Skeletal muscle tissue (tissue), 4 donors: ENCODE measurements around the gene ANLN. TPM values are rescaled to one million over a fixed set of nuclear protein-coding genes. Genes with fewer than 3 reads are reported as not detected.
A peak's percentile ranks its signal among the peaks of the same experiment; 100 is the strongest.
"Not testable (repeated sequence)": the region's sequence is repeated elsewhere in the genome, so short reads cannot be mapped to it uniquely, and the experiment has no call there.

Source experiments
- H3K27ac ChIP-seq: one replicate; pipeline ENCODE4 v1.7.0; 2013; ENCODE audit warnings: mild to moderate bottlenecking, low read depth, low read length, inconsistent platforms
- H3K27me3 ChIP-seq, 3 donors: one replicate each; pipeline ENCODE4 v1.7.0; 2013; ENCODE audit warnings: low read length in 3 of 3; ENCODE audit not compliant: control insufficient read depth in 3 of 3, insufficient read depth in 3 of 3
- H3K36me3 ChIP-seq, 3 donors: one replicate each; pipeline ENCODE4 v1.7.0; 2013; ENCODE audit warnings: low read length in 3 of 3; ENCODE audit not compliant: control insufficient read depth in 3 of 3, insufficient read depth in 3 of 3
- H3K4me1 ChIP-seq, 3 donors: one replicate each; pipeline ENCODE4 v1.7.0; 2013; ENCODE audit warnings: low read length in 3 of 3, mild to moderate bottlenecking in 3 of 3; ENCODE audit not compliant: control insufficient read depth in 3 of 3, insufficient read depth in 3 of 3
- H3K4me3 ChIP-seq, 3 donors: one replicate each; pipeline ENCODE4 v1.7.0; 2013; ENCODE audit warnings: low read length in 3 of 3
- H3K9ac ChIP-seq, 3 donors: one replicate each; pipeline ENCODE4 v1.7.0; 2013; ENCODE audit warnings: low read length in 3 of 3, mild to moderate bottlenecking in 3 of 3, moderate library complexity in 2 of 3, low read depth in 1 of 3
- H3K9me3 ChIP-seq, 3 donors: one replicate each; pipeline ENCODE4 v1.7.0; 2013; ENCODE audit warnings: low read length in 3 of 3; ENCODE audit not compliant: control insufficient read depth in 3 of 3
- total RNA-seq: library from RNA; depleted of rRNA; stranded (reverse); fragments of >200 nt; gene quantifications from one replicate; pipeline ENCODE4 v1.2.3, GENCODE V29; 2014
- donor health status: Osteomylitis.

ANLN gene
- total RNA-seq, 1 donor from 2014 or later = 9.9 TPM

DNA sequence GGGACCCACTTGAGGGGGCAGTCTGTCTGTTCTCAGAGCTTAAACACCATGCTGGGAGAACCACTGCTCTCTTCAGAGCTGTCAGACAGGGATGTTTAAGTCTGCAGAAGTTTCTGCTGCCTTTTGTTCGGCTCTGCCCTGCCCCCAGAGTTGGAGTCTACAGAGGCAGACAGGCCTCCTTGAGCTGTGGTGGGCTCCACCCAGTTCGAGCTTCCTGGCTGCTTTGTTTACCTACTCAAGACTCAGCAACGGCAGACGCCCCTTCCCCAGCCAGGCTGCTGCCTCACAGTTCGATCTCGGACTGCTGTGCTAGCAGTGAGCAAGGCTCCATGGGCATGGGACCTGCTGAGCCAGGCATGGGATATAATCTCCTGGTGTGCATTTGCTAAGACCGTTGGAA is 11.1 kb upstream of the ANLN start:
- not testable (repeated sequence) for H3K36me3 ChIP-seq, H3K9ac ChIP-seq, H3K27me3 ChIP-seq, H3K4me3 ChIP-seq, H3K27ac ChIP-seq, H3K9me3 ChIP-seq, H3K4me1 ChIP-seq

DNA sequence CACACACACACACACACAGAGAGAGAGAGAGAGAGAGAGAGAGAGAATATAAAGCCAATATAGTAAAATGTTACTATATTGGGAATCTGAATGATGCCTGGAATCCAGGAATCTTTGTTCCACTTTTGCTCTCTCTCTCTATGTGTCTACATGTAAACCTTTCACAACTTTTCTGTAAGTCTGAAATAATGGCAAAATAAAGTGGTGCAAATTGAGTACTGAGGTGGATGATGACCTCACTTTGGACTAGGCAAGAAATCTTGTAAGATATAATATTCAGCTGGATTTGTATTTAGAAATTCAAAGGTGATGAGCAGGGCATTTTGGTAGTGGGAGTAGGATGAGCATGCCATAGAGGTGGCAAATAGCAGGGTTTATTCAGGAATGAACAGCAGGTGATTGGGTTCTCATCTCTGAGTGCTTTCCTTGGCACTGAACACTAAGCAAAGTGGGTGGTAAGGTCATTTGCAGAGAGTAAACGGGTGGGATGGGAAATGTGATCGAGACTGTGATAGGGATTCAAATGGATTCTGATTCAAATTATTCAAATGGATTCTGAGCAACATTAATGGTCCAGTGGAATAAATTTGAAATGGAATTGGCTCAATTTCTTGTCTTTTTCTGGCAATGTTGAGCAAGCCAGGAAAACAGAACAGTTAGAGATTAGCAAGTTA is 9.7 kb upstream of the ANLN start:
- no peaks in the 10 kb centered on the region for H3K9me3 ChIP-seq
- no peak overlapping the region for H3K4me3 ChIP-seq
- no peak overlapping the region for H3K9ac ChIP-seq
- H3K27me3 ChIP-seq = no peaks in the 10 kb centered on the region
- no peaks in the 10 kb centered on the region for H3K4me1 ChIP-seq
- H3K36me3 ChIP-seq = no peaks in the 10 kb centered on the region
- no peak overlapping the region for H3K27ac ChIP-seq

DNA sequence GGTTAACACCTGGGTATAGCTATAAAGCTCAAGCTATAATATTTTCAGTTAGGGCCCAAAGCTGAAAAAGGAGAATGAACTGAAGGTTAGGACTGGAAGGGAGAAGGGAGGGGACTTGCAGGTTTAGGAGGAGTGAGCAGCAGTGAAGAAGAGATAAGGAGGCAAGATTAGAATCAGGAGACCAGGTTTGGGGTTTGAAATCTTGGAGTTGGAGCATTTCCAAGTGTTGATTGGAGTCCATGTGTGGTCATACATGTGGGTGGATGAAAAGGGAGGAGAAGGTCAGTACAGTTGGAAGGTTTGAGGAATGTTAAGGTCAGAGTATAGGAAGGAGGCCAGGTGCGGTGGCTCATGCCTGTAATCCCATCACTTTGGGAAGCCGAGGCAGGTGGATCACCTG is 8.6 kb upstream of the ANLN start:
- no peaks in the 10 kb centered on the region for H3K9me3 ChIP-seq
- no peak overlapping the region for H3K9ac ChIP-seq
- H3K27me3 ChIP-seq = no peaks in the 10 kb centered on the region
- no peak overlapping the region for H3K4me3 ChIP-seq
- H3K36me3 ChIP-seq = no peaks in the 10 kb centered on the region
- H3K4me1 ChIP-seq = no peaks in the 10 kb centered on the region
- no peak overlapping the region for H3K27ac ChIP-seq

DNA sequence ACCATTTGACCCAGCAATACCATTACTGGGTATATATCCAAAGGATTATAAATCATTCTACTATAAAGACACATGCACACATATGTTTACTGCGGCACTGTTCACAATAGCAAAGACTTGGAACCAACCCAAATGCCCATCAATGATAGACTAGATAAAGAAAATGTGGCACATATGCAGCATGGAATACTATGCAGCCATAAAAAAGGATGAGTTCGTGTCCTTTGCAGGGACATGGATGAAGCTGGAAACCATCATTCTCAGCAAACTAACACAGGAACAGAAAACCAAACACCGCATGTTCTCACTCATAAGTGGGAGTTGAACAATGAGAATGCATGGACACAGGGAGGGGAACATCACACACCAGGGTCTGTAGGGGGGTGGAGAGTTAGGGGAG is 6.4 kb upstream of the ANLN start:
- not testable (repeated sequence) for H3K27ac ChIP-seq, H3K9me3 ChIP-seq, H3K4me3 ChIP-seq, H3K27me3 ChIP-seq, H3K4me1 ChIP-seq, H3K9ac ChIP-seq, H3K36me3 ChIP-seq

DNA sequence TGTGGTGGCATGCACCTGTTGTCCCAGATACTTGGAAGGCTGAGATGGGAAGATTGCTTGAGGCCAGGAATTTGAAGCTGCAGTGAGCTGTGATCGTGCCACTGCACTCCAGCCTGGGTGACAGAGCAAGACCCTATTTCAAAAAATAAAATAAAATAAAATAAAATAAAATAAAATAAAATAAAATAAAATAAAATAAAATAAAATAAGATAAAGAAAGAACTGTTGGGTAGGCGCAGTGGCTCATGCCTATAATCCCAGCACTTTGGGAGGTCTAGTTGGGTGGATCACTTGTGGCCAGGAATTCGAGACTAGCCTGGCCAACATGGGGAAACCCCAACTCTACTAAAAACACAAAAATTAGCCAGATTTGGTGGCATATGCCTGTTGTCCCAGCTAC is 4.0 kb upstream of the ANLN start:
- not testable (repeated sequence) for H3K4me3 ChIP-seq, H3K27ac ChIP-seq, H3K27me3 ChIP-seq, H3K9me3 ChIP-seq, H3K36me3 ChIP-seq, H3K9ac ChIP-seq
- H3K4me1 ChIP-seq = peaks cover 10% of the 10 kb centered on the region in 3 donors

DNA sequence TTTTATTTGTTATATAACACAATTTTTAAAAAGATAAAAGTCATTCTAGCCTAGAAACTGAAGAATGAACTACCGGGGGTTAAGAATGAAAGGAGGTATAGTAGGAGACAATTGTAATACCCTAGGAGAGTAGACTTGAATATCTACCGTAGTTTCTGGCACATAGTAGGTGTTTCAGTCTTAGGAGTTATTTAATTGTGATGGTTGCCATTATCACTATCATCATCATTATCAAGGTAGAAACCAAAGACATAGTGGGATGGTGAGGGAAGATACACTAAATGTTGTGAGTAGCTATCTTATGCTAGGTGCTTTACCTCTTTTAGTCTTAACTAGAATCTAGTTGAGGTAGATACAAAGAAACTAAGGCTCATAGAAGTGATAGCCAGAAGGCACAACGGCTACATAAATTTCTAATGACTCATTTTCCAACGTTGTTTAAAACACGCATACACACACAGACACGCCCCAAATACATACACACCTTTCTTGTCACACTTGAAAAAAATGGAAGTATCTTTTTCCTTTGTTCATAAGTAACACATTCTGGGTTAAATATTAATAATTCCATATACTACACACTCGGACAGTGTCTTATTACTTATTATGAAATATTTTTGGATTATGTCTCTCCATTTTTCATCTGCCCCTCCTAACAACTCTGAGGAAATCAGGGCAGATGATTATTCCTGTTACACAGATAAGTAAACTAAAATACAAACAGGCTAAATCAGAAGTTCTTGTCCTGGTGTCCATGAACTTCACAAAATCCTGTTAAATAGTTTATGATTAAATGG is 2.0 kb upstream of the ANLN start:
- peaks cover 11% of the 10 kb centered on the region in 3 donors for H3K4me1 ChIP-seq
- no peaks in the 10 kb centered on the region for H3K27me3 ChIP-seq
- H3K4me3 ChIP-seq = no peak overlapping the region
- no peaks in the 10 kb centered on the region for H3K36me3 ChIP-seq
- H3K9me3 ChIP-seq = no peaks in the 10 kb centered on the region
- H3K27ac ChIP-seq = no peak overlapping the region
- no peak overlapping the region for H3K9ac ChIP-seq

DNA sequence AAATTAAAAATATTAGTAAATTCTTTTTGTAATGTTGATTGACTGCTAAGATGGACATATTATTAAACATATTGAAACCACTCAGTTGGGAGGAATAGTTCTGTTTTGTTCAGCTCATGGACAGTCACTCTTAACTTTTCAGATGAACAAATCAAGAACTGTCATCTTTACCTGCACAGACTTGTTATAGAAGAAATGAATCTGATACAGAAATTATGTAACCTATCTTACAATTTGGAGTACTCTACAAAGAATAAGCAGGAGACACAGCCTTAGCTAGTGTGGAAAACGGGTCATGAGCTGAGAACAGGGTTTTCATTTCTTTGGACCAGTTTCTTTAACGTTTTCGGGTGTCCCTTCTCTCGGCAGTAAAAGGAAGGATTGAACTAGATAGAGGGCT is 1.2 kb upstream of the ANLN start:
- Histone ChIP-seq H3K4me3 (no peak overlapping the region), H3K36me3 (no peaks in the 10 kb centered on the region), H3K27ac (peak overlapping the region; percentile 64), H3K27me3 (no peaks in the 10 kb centered on the region), H3K4me1 (peaks cover 11% of the 10 kb centered on the region in 3 donors), H3K9me3 (no peaks in the 10 kb centered on the region), H3K9ac (no peak overlapping the region)

DNA sequence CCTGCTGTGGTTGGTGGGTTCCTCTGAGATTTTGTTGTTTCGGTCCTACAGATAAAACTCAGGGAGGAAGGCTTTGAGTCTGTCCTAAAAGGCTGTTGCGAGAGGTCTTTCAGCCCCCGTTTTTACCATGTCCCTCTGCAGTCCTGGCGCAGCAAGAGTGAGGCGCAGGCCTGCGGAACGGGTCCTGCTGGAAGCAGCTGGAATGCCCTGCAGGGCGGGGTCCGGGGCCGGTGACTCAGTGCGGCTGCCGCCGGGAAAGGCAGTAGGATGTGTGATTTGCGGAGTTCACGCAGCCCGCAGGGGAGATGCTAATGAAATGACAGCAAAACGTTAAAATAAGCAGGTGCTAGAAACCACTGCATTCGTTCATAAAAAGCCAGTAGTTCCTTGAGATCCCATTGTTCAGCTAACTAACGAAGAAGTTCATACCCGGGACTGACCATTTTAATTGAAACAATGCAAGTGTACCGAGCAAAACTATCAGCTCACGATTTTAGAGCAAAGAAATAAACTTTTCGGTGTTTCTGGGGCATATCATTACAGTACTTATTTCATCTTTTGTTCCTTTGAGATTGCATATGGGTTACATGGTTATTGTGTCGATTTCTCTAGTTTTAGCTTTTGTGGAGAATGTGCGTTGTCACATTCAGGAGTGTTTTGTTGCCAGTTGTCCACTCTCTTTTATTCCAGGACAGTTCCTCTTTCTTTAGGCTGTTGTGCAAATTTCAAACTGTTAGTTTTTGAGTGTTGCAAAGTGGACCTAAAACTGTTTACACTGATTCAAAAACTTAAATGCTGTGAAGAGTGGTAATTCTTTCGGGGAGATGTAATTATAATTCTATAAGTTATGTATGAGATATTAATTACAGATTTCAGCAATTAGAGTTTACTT is 783 bp downstream of the ANLN start:
- H3K27ac ChIP-seq = no peak overlapping the region

DNA sequence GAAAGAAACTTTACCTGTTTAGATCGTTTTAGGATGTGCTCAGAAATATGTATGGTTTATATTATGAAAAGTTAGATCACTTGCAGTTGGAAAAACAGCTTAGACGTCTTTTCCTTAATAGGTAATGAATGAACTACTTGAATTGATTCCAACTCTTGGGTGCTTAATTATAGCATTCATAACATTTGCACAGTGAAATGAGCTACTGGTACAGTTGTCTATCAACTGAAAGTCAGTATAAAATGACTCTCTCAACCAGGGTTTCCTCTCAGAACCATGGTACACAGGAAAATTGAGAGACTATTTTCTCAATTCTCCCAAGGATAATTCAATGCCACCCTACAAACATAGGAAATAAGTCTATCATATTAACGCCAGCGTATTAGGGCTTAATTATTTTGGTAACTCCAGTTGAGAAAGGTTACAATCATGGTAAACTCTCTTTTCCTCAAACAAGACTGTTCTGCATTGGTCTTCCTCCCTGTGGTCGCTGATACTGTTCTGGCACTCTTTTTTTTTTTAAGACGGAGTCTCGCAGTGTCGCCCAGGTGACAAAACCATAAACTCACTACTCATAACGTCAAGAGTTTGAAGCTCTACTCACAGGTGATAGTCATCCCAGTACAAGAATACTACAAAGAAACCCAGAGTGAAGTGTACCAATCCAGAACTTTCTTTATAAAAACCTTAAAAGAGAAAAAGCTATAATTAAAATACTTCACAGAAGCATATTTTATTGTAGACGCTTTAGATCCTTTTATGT is 2.0 kb downstream of the ANLN start:
- Histone ChIP-seq H3K27ac (no peak overlapping the region), H3K4me1 (peaks cover 11% of the 10 kb centered on the region in 3 donors), H3K9me3 (no peaks in the 10 kb centered on the region), H3K27me3 (no peaks in the 10 kb centered on the region), H3K36me3 (no peaks in the 10 kb centered on the region), H3K9ac (no peak overlapping the region), H3K4me3 (no peak overlapping the region)

More for the DNA sequence above, 783 bp downstream of the ANLN start:
- H3K9ac ChIP-seq = peak overlapping the region; percentile 22 to 70 (median 69)
- H3K4me3 ChIP-seq = peak overlapping the region; percentile 82 to 93 (median 87)
- no peaks in the 10 kb centered on the region for H3K9me3 ChIP-seq
- peaks cover 11% of the 10 kb centered on the region in 3 donors for H3K4me1 ChIP-seq
- no peaks in the 10 kb centered on the region for H3K36me3 ChIP-seq
- H3K27me3 ChIP-seq = no peaks in the 10 kb centered on the region
